IMR-90 (cell line): ENCODE data around the gene RAPGEFL1. TPM values are rescaled to one million over a fixed set of nuclear protein-coding genes. Genes with fewer than 3 reads are reported as not detected.

Experiments
- ATAC-seq: fragments of 200-7000 bp; cut with Tn5 transposase; 2 replicates; pipeline ENCODE4 v1.9.1; 2020; ENCODE audit warnings: low read depth, mild to moderate bottlenecking, moderate library complexity
- BruUV-seq: library from RNA; stranded (reverse); fragments of 400-500 nt; replicated peaks from 2 replicates; lab custom pipeline; 2021; lab: Mats Ljungman, UMichigan
- CTCF ChIA-PET: fragments of 300-600 bp; formaldehyde crosslinking; extraction: SDS; loops from one replicate; lab custom pipeline; 2021; ENCODE audit warnings: antibody characterized with exemption; lab: Yijun Ruan, JAX
- POLR2A ChIA-PET: fragments of 300-600 bp; sonication (Branson Sonifier 250); formaldehyde crosslinking; loops from one replicate; lab custom pipeline; 2022; ENCODE audit warnings: antibody characterized with exemption; ENCODE audit not compliant: unreplicated experiment; lab: Charles Lee
- DNase-seq: peaks from one replicate; pipeline ENCODE4 v3.0.0; 2013
- H2AFZ ChIP-seq: replicated peaks from 2 replicates; pipeline ENCODE3; 2013; ENCODE audit warnings: low read length, mild to moderate bottlenecking; ENCODE audit not compliant: poor library complexity
- H2AK5ac ChIP-seq: 2 replicates; pipeline ENCODE4 v1.6.1; 2013; ENCODE audit warnings: low read depth, low read length, inconsistent platforms
- H2AK9ac ChIP-seq: replicated peaks from 2 replicates; pipeline ENCODE3; 2013; ENCODE audit warnings: mild to moderate bottlenecking, low read depth, low read length, moderate library complexity; ENCODE audit not compliant: poor library complexity
- H2BK120ac ChIP-seq: 2 replicates; pipeline ENCODE4 v1.6.1; 2013; ENCODE audit warnings: low read depth, low read length, inconsistent platforms
- H2BK15ac ChIP-seq: 3 replicates; pipeline ENCODE4 v1.6.1; 2013; ENCODE audit warnings: low read depth, low read length, inconsistent platforms
- H2BK20ac ChIP-seq: 2 replicates; pipeline ENCODE4 v1.6.1; 2013; ENCODE audit warnings: low read depth, mild to moderate bottlenecking, inconsistent platforms, low read length, moderate library complexity
- H2BK5ac ChIP-seq: 2 replicates; pipeline ENCODE4 v1.6.1; 2013; ENCODE audit warnings: mild to moderate bottlenecking, low read depth, low read length, inconsistent platforms; ENCODE audit not compliant: poor library complexity, severe bottlenecking
- H3K14ac ChIP-seq: replicated peaks from 2 replicates; pipeline ENCODE4 v1.6.1; 2013; ENCODE audit warnings: low read depth, low read length, inconsistent platforms
- H3K18ac ChIP-seq: 2 replicates; pipeline ENCODE4 v1.6.1; 2013; ENCODE audit warnings: low read depth, low read length, control low read depth
- H3K23ac ChIP-seq: 2 replicates; pipeline ENCODE4 v1.6.1; 2013; ENCODE audit warnings: low read depth, low read length, inconsistent platforms
- H3K27ac ChIP-seq: 2 replicates; pipeline ENCODE4 v1.5.1; 2013; ENCODE audit warnings: mild to moderate bottlenecking, control low read depth, low read length; ENCODE audit not compliant: insufficient read depth
- H3K27me3 ChIP-seq: 2 replicates; pipeline ENCODE4 v1.6.1; 2013; ENCODE audit warnings: low read length; ENCODE audit not compliant: control insufficient read depth, insufficient read depth
- H3K36me3 ChIP-seq: 2 replicates; pipeline ENCODE4 v1.6.1; 2013; ENCODE audit warnings: low read length, mixed read lengths; ENCODE audit not compliant: control insufficient read depth, insufficient read depth
- H3K4ac ChIP-seq: 2 replicates; pipeline ENCODE4 v1.6.1; 2013; ENCODE audit warnings: low read depth, low read length, inconsistent platforms
- H3K4me1 ChIP-seq: 2 replicates; pipeline ENCODE4 v1.6.1; 2013; ENCODE audit warnings: low read length, mixed read lengths; ENCODE audit not compliant: control insufficient read depth, insufficient read depth
- H3K4me2 ChIP-seq: 2 replicates; pipeline ENCODE4 v1.6.1; 2013; ENCODE audit warnings: low read depth, mild to moderate bottlenecking, control low read depth, low read length, moderate library complexity
- H3K4me3 ChIP-seq: 2 replicates; pipeline ENCODE4 v1.5.1; 2013; ENCODE audit warnings: low read depth, mild to moderate bottlenecking, control low read depth, low read length, moderate library complexity; ENCODE audit not compliant: insufficient read depth
- H3K56ac ChIP-seq: 2 replicates; pipeline ENCODE4 v1.6.1; 2013; ENCODE audit warnings: low read length, inconsistent platforms; ENCODE audit not compliant: insufficient read depth; ENCODE audit errors: extremely low read depth
- H3K79me1 ChIP-seq, 2 experiments: 2 replicates each; pipeline ENCODE4 v1.6.1; 2013; ENCODE audit warnings: low read length in 2 of 2, inconsistent platforms in 1 of 2, low read depth in 1 of 2
- H3K9ac ChIP-seq: 2 replicates; pipeline ENCODE4 v1.6.1; 2013; ENCODE audit warnings: low read depth, low read length, control low read depth
- H3K9me1 ChIP-seq: 2 replicates; pipeline ENCODE4 v1.6.1; 2013; ENCODE audit warnings: low read length, inconsistent platforms; ENCODE audit not compliant: insufficient read depth
- H3K9me3 ChIP-seq: 2 replicates; pipeline ENCODE4 v1.6.1; 2013; ENCODE audit warnings: low read length; ENCODE audit not compliant: control insufficient read depth, insufficient read depth
- H4K20me1 ChIP-seq: 2 replicates; pipeline ENCODE4 v1.6.1; 2013; ENCODE audit warnings: low read length, inconsistent platforms; ENCODE audit not compliant: insufficient read depth
- H4K5ac ChIP-seq: 2 replicates; pipeline ENCODE4 v1.6.1; 2013; ENCODE audit warnings: mild to moderate bottlenecking, low read depth, low read length, control low read depth
- H4K8ac ChIP-seq, 2 experiments: 2 replicates each; pipeline ENCODE4 v1.6.1; 2013; ENCODE audit warnings: low read depth in 2 of 2, low read length in 2 of 2, control low read depth in 1 of 2, inconsistent platforms in 1 of 2
- H4K91ac ChIP-seq: 2 replicates; pipeline ENCODE4 v1.6.1; 2013; ENCODE audit warnings: low read depth, low read length, inconsistent platforms; ENCODE audit not compliant: insufficient read depth
- BHLHE40 ChIP-seq: fragments of 150-350 bp; IDR thresholded peaks from 2 replicates; pipeline ENCODE4 v1.6.1; 2016; ENCODE audit warnings: mild to moderate bottlenecking, low read depth, low read length
- CHD1 ChIP-seq: IDR thresholded peaks from 2 replicates; pipeline ENCODE4 v1.6.1; 2012; ENCODE audit warnings: low read depth, low read length, improper control_type of control experiment
- MAFK ChIP-seq: IDR thresholded peaks from 2 replicates; pipeline ENCODE4 v1.6.1; 2012; ENCODE audit warnings: low read depth, low read length, improper control_type of control experiment
- MXI1 ChIP-seq: IDR thresholded peaks from 2 replicates; pipeline ENCODE4 v1.6.1; 2012; ENCODE audit warnings: low read depth, mild to moderate bottlenecking, low read length, moderate library complexity, borderline replicate concordance
- POLR2A ChIP-seq: IDR thresholded peaks from 2 replicates; pipeline ENCODE4 v1.6.1; 2012; ENCODE audit warnings: mild to moderate bottlenecking, low read depth, low read length
- RFX5 ChIP-seq: IDR thresholded peaks from 2 replicates; pipeline ENCODE4 v1.8.0; 2012; ENCODE audit warnings: low read depth, mild to moderate bottlenecking, low read length, moderate library complexity
- WGBS, 2 experiments: methylation state at CpG; one replicate each; pipeline versions ENCODE4 v1.1.5 to v1.1.7; 2013; ENCODE audit warnings: missing lambda C conversion rate in 2 of 2; ENCODE audit not compliant: insufficient read length in 1 of 2; ENCODE audit errors: extremely low coverage in 2 of 2; 5-methylcytosine and 5-hydroxymethylcytosine counted together
- dilution Hi-C: fragments of 300-500 bp; cut with HindIII; formaldehyde crosslinking; loops from one replicate; pipeline ENCODE4 v1.14.3; 2018; ENCODE audit warnings: low sequenced_read_pairs; ENCODE audit not compliant: unreplicated experiment
- in situ Hi-C: fragments of 300-500 bp; cut with MboI; formaldehyde crosslinking; loops from 3 replicates; pipeline ENCODE4 v1.14.3; 2019; ENCODE audit warnings: low sequenced_read_pairs, inconsistent platforms, mixed read lengths
- intact Hi-C: fragments of 100-400 bp; cut with micrococcal nuclease; formaldehyde crosslinking; loops from 2 replicates; pipeline ENCODE4 v1.10.0; 2022
- polyA plus RNA-seq, 3 experiments: library from polyadenylated mRNA; depleted of rRNA; stranded (reverse); fragments of >200 nt; gene quantifications; 2 replicates each; pipeline ENCODE4 v1.2.3, GENCODE V29; 2012; ENCODE audit warnings: low replicate concordance in 1 of 3
- total RNA-seq: library from RNA; depleted of rRNA; stranded (reverse); fragments of >200 nt; gene quantifications from 2 replicates; pipeline ENCODE4 v1.2.3, GENCODE V29; 2012
- TF ChIP-seq, protein P1 (sequence below): conservative IDR thresholded peaks from 2 replicates; pipeline ENCODE4 v1.5.1; 2012; ENCODE audit warnings: mild to moderate bottlenecking, low read depth, low read length, improper control_type of control experiment
- TF ChIP-seq, protein P2 (sequence below): fragments of 150-350 bp; IDR thresholded peaks from 2 replicates; pipeline ENCODE4 v1.6.1; 2016; ENCODE audit warnings: low read depth, mild to moderate bottlenecking, low read length, moderate library complexity, borderline replicate concordance

The RAPGEFL1 gene
- total and polyA plus RNA-seq, 2 of the 4 experiments (the other 2 are of a cell fraction), result 0.54 to 5.6 TPM

DNA sequence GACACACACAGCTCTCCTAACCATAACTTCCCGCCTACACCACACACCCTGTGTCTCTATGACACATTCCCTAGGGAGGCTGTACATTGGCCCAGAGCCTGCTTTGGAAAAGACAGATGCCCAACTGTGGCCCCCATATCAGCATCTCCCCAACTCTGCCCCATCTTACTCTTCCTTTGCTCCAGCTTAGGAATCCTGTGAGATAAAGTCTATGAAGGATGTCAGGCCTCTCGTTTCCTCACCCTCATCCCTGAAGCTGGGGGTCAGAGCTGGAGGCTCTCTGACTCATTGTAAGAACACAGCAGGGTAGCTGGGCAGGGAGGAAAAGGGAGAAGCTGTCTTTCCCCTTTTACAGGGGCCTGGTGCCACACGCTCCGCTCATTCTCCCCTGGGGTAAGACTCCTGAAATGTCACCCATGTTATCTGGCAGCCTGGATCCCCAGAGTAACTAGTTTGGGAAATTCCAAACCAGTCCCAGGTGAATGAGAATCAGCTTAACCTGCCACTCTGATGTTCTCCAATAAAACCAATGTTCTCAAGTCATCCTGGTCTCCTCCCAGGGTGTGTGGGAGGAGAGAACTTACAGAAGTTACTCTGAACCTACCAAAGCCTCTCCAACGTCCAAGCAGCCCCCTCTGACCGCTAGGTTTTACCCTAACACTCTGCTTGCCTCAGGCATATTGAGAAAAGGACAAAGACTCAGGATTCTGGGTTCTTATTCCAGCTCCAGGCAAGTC lies 2.8 kb downstream of the RAPGEFL1 start (continued):
- TF ChIP-seq, protein P1, sequence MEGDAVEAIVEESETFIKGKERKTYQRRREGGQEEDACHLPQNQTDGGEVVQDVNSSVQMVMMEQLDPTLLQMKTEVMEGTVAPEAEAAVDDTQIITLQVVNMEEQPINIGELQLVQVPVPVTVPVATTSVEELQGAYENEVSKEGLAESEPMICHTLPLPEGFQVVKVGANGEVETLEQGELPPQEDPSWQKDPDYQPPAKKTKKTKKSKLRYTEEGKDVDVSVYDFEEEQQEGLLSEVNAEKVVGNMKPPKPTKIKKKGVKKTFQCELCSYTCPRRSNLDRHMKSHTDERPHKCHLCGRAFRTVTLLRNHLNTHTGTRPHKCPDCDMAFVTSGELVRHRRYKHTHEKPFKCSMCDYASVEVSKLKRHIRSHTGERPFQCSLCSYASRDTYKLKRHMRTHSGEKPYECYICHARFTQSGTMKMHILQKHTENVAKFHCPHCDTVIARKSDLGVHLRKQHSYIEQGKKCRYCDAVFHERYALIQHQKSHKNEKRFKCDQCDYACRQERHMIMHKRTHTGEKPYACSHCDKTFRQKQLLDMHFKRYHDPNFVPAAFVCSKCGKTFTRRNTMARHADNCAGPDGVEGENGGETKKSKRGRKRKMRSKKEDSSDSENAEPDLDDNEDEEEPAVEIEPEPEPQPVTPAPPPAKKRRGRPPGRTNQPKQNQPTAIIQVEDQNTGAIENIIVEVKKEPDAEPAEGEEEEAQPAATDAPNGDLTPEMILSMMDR, result no peak

DNA sequence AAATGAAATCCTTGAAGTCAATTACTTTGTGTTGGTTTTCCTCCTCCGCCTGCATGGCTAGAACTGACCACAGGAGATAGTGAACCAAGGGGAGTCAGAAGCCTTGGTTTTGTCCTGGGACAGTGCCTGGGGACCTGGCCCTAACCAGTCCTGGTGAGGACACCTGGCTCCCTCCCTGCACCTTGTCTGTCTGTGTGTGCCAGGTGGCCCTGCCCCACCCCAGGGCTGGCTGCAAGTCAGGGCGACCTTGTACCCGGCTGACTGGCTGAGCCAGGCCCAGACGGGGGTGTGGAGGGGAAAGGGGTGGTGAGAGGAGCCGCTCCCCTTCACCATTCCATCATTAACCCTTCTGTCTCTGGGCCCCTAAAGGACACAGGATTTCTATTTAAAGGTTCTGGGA lies 3.4 kb downstream of the RAPGEFL1 start:
- POLR2A ChIA-PET, result no interaction called here
- Histone ChIP-seq H4K91ac (no peak overlapping the region), H2BK120ac (no peak overlapping the region), H3K4me2 (no peak overlapping the region), H2AK5ac (no peak overlapping the region), H3K14ac (no peak overlapping the region), H4K5ac (no peak overlapping the region), H3K4ac (no peak overlapping the region), H3K23ac (no peak overlapping the region), H4K20me1 (peaks cover 13% of the 10 kb centered on the region), H3K4me3 (no peak overlapping the region), H3K18ac (no peak overlapping the region), H3K79me1 (peaks cover 0 to 10% of the 10 kb centered on the region in 2 experiments; a peak in 1 of 4 replicates), H3K56ac (no peak overlapping the region), H3K9me3 (no peaks in the 10 kb centered on the region), H2AK9ac (peak overlapping the region; percentile 35), H4K8ac (no peak overlapping the region), H3K27ac (no peak overlapping the region), H3K4me1 (peaks cover 17% of the 10 kb centered on the region), H3K27me3 (no peaks in the 10 kb centered on the region), H2BK15ac (no peak overlapping the region), H2BK5ac (no peak overlapping the region), H3K9ac (no peak overlapping the region), H2BK20ac (no peak overlapping the region), H3K9me1 (peaks cover 8% of the 10 kb centered on the region; the same call in 1 of the 2 replicates), H2AFZ (no peak overlapping the region), H3K36me3 (peaks cover 13% of the 10 kb centered on the region)
- WGBS, 2 experiments, result 100% methylated on average over 1 of the region's 5 CpGs; no CpG with 5 or more reads in 1 of the 2 experiments
- TF ChIP-seq CHD1 (no peak), BHLHE40 (no peak), POLR2A (no peak), MAFK (no peak), MXI1 (no peak), RFX5 (no peak)
- TF ChIP-seq, protein P2, sequence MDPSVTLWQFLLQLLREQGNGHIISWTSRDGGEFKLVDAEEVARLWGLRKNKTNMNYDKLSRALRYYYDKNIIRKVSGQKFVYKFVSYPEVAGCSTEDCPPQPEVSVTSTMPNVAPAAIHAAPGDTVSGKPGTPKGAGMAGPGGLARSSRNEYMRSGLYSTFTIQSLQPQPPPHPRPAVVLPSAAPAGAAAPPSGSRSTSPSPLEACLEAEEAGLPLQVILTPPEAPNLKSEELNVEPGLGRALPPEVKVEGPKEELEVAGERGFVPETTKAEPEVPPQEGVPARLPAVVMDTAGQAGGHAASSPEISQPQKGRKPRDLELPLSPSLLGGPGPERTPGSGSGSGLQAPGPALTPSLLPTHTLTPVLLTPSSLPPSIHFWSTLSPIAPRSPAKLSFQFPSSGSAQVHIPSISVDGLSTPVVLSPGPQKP, result no peak
- dilution Hi-C loops, result no loop called here
- DNase-seq (no peak), ATAC-seq (no peak)
- no TSS peak for BruUV-seq
- CTCF ChIA-PET, result interaction anchor here (1.0 kb wide), 1 partner anchor 11 kb away, joined by 3 read pairs; no protein-coding TSS in a partner anchor
- intact Hi-C loops, result no loop called here
- in situ Hi-C loops, result no loop called here
